22Rv1 (cell line): Measurements from ENCODE around the gene PYGO2.

Source experiments
- H3K27ac ChIP-seq: fragments of 450-650 bp; 2 replicates; pipeline ENCODE4 v1.5.1; 2017
- CTCF ChIP-seq: fragments of 450-650 bp; IDR thresholded peaks from 2 replicates; pipeline ENCODE4 v1.5.1; 2017; ENCODE audit warnings: mild to moderate bottlenecking
- ZFX ChIP-seq: fragments of 450-650 bp; IDR thresholded peaks from 2 replicates; pipeline ENCODE4 v1.6.1; 2017; ENCODE audit warnings: antibody characterized with exemption, borderline replicate concordance

Gene PYGO2

GRCh38 chr1:155007251-155007828 lies 45.8 kb upstream of the PYGO2 start:
- peak overlapping the region; percentile 98 for H3K27ac ChIP-seq
- no peak for TF ChIP-seq ZFX
- TF ChIP-seq CTCF: no peak

DNA sequence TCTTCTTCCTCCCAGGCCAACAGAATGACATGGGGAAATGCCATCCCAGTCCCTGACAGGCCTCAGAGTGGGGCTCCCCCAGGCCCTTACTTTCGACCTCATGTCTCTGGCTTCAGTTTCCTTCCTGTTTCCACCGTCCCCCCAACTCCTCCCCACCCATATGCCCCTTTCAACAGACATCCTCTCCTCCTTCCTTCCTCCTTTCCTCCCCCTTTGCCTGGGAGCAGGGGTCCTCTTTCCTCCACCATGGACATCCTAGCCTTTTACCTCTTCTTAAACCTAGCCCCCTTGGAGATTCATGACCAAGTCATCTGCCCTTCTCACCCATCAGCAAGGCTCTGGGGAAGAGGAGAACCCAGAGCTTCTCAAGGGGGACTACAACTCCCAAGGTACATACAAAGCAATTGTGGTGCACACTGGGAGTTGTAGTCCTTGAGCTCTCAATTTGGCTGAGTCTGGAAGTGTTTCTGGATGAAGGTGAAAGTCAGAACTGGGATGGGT lies 45.1 kb upstream of the PYGO2 start:
- no peak for TF ChIP-seq CTCF
- H3K27ac ChIP-seq: peak overlapping the region; percentile 98

DNA sequence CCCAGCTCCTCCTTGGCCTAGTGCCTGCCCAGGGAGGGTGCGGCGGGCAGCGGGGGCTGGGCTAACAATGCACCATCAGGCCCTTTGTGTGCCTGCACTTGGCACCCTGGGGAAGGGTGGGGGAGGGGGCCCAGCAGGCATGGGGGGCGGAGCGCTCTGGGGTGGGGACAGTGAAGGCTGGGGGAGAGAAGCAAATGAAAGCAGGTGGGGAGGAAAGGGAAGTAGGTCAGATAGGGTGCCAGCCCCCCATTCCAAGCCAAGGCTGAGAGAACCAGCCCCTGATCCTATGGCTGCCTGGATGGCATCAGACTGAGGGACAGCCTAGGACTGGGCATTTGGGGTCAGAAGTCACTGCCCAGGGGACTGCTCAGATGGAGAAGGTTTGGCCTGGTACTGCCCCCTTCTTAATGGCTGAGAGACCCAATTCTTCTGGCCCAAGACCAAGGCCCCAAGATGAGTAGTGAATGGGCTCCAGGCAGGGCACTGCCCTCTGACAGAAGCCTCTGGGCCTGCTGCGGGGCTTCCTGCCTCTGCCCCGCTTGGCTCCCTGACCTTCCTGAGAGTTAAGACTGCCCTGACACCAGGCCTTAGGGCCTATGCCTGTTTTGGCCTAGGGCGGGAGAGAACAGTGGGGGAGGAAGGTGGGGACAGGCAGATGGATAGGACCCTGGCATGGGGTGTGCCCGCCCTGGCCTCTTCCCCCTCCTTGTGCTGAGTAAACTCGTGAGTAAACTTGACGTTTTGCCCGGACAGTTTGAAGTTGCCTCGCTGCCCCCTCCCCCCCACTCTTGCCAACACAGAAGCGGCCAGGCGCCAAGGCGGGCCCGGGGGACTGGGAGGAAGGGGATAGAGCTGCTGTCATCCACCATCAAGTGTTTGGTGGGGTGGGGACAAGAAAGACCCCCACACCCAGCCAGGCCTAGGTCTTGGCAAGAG lies 43.8 kb upstream of the PYGO2 start:
- H3K27ac ChIP-seq: peak overlapping the region; percentile 98
- no peak for TF ChIP-seq ZFX
- no peak for TF ChIP-seq CTCF

GRCh38 chr1:155004352-155005075 lies 42.9 kb upstream of the PYGO2 start:
- TF ChIP-seq CTCF (no peak), ZFX (no peak)
- H3K27ac ChIP-seq: peak overlapping the region; percentile 98

DNA sequence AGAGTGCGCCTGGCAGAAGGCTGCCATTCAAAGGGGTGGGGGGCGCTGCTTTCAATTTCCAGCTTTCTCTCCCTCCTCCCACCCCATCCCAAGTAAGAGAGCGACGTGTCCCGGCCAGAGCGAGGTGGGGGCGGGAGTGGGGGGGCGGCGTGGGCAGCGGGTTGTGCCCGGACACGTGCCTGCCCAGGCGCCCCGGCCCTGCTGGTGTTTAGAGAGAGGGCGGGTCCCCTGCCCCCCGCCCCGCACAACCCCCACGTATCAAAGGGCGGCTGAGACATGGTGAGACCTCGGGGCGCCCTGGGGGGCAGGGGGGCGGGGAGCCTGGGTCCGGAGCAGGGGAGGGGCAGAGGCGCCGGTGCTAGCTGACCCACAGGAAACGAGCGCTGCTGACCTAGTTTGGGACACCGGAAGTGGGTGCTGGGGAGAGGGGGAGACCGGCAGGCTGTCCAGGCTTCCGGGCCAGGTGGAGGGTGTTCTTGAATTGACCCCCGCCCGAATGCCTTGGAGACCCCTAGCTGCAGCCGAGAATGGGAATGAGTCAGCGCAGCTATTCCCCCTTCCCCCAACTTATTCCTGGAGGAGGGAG lies 42.3 kb upstream of the PYGO2 start:
- peak overlapping the region; percentile 98 for H3K27ac ChIP-seq
- TF ChIP-seq ZFX (no peak), CTCF (no peak)

- no peak for TF ChIP-seq ZFX
- no peak for TF ChIP-seq CTCF
- H3K27ac ChIP-seq: peak overlapping the region; percentile 98
Measured at GRCh38 chr1:155003227-155003765, 41.7 kb upstream of the PYGO2 start.
